Measurements from ENCODE around the gene GREM2.

GREM2 gene

DNA sequence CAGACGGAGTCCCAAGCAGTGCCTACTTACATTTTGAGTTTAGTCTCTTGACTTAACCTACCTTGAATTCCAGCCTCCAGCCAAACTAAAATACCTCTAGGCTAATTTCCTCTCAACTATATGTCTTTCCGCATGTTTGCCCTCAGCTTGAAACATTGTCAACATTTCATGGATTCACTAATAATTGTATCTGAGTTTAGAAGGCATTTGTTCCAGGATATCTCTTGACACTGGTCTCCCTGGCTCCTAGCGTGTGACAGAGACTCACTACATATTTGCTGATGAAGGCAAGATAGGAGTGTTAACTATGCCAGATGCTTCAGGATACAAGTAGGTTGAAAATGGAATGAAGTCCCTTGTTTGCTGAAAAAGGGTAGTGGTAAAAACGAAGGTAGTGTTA, 136.1 kb downstream of the GREM2 start:
- Histone ChIP-seq H4K20me1 (ENCODE audit: insufficient read depth, low read length, poor library complexity, severe bottlenecking) (no peaks in the 10 kb centered on the region), H3K4me2 (ENCODE audit: low read depth, low read length, poor library complexity, severe bottlenecking) (no peak overlapping the region), H3K9me3 (ENCODE audit: insufficient read depth, low read depth, low read length) (no peaks in the 10 kb centered on the region), H3K4me3 (ENCODE audit: low read length, poor library complexity, severe bottlenecking) (no peak overlapping the region), H3F3A (ENCODE audit: low read depth) (no peaks in the 10 kb centered on the region), H2AFZ (ENCODE audit: low read length) (no peak overlapping the region), H3K27me3 (ENCODE audit: insufficient read depth, low read length, poor library complexity, severe bottlenecking) (no peaks in the 10 kb centered on the region), H3K4me1 (ENCODE audit: insufficient read depth, low read length, poor library complexity, severe bottlenecking) (no peaks in the 10 kb centered on the region), H3K36me3 (ENCODE audit: insufficient read depth, low read length) (no peaks in the 10 kb centered on the region), H3K9ac (ENCODE audit: low read depth, low read length, poor library complexity, severe bottlenecking) (no peak overlapping the region), H3K9me2 (replicated peaks; ENCODE audit: low read depth, low read length) (no peaks in the 10 kb centered on the region), H3K79me2 (ENCODE audit: insufficient read depth, low read length) (no peaks in the 10 kb centered on the region)
- TF ChIP-seq, protein P1, sequence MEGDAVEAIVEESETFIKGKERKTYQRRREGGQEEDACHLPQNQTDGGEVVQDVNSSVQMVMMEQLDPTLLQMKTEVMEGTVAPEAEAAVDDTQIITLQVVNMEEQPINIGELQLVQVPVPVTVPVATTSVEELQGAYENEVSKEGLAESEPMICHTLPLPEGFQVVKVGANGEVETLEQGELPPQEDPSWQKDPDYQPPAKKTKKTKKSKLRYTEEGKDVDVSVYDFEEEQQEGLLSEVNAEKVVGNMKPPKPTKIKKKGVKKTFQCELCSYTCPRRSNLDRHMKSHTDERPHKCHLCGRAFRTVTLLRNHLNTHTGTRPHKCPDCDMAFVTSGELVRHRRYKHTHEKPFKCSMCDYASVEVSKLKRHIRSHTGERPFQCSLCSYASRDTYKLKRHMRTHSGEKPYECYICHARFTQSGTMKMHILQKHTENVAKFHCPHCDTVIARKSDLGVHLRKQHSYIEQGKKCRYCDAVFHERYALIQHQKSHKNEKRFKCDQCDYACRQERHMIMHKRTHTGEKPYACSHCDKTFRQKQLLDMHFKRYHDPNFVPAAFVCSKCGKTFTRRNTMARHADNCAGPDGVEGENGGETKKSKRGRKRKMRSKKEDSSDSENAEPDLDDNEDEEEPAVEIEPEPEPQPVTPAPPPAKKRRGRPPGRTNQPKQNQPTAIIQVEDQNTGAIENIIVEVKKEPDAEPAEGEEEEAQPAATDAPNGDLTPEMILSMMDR (conservative IDR thresholded peaks at IDR 0.05; ENCODE audit: low read length) = no peak
- no peak for TF ChIP-seq EZH2phosphoT487 (IDR thresholded peaks at IDR 0.05; ENCODE audit: borderline replicate concordance)

- Histone ChIP-seq H3K27me3 (ENCODE audit: insufficient read depth, low read length, poor library complexity, severe bottlenecking) (no peaks in the 10 kb centered on the region), H3K4me2 (ENCODE audit: low read depth, low read length, poor library complexity, severe bottlenecking) (no peak overlapping the region), H3K4me1 (ENCODE audit: insufficient read depth, low read length, poor library complexity, severe bottlenecking) (no peaks in the 10 kb centered on the region), H3K36me3 (ENCODE audit: insufficient read depth, low read length) (no peaks in the 10 kb centered on the region), H4K20me1 (ENCODE audit: insufficient read depth, low read length, poor library complexity, severe bottlenecking) (no peaks in the 10 kb centered on the region), H3K9me3 (ENCODE audit: insufficient read depth, low read depth, low read length) (no peaks in the 10 kb centered on the region), H3K4me3 (ENCODE audit: low read length, poor library complexity, severe bottlenecking) (no peak overlapping the region), H3K79me2 (ENCODE audit: insufficient read depth, low read length) (no peaks in the 10 kb centered on the region), H3K9ac (ENCODE audit: low read depth, low read length, poor library complexity, severe bottlenecking) (no peak overlapping the region), H3F3A (ENCODE audit: low read depth) (no peaks in the 10 kb centered on the region), H3K9me2 (replicated peaks; ENCODE audit: low read depth, low read length) (no peaks in the 10 kb centered on the region), H2AFZ (ENCODE audit: low read length) (no peak overlapping the region)
- TF ChIP-seq, protein P1 (conservative IDR thresholded peaks at IDR 0.05; ENCODE audit: low read length) = no peak
- TF ChIP-seq EZH2phosphoT487 (IDR thresholded peaks at IDR 0.05; ENCODE audit: borderline replicate concordance) = no peak
These were observed 137.8 kb downstream of the GREM2 start for GRCh38 chr1:240474133-240474614.

GRCh38 chr1:240468656-240469055, 143.3 kb downstream of the GREM2 start:
- Histone ChIP-seq H3K9me2 (replicated peaks; ENCODE audit: low read depth, low read length) (no peaks in the 10 kb centered on the region), H3K4me2 (ENCODE audit: low read depth, low read length, poor library complexity, severe bottlenecking) (no peak overlapping the region), H3F3A (ENCODE audit: low read depth) (no peaks in the 10 kb centered on the region), H3K4me1 (ENCODE audit: insufficient read depth, low read length, poor library complexity, severe bottlenecking) (no peaks in the 10 kb centered on the region), H4K20me1 (ENCODE audit: insufficient read depth, low read length, poor library complexity, severe bottlenecking) (no peaks in the 10 kb centered on the region), H3K27me3 (ENCODE audit: insufficient read depth, low read length, poor library complexity, severe bottlenecking) (no peaks in the 10 kb centered on the region), H2AFZ (ENCODE audit: low read length) (no peak overlapping the region), H3K9me3 (ENCODE audit: insufficient read depth, low read depth, low read length) (no peaks in the 10 kb centered on the region; the same call in 1 of the 2 replicates), H3K36me3 (ENCODE audit: insufficient read depth, low read length) (no peaks in the 10 kb centered on the region), H3K9ac (ENCODE audit: low read depth, low read length, poor library complexity, severe bottlenecking) (no peak overlapping the region), H3K4me3 (ENCODE audit: low read length, poor library complexity, severe bottlenecking) (no peak overlapping the region), H3K79me2 (ENCODE audit: insufficient read depth, low read length) (no peaks in the 10 kb centered on the region)
- TF ChIP-seq, protein P1 (conservative IDR thresholded peaks at IDR 0.05; ENCODE audit: low read length) = no peak
- TF ChIP-seq EZH2phosphoT487 (IDR thresholded peaks at IDR 0.05; ENCODE audit: borderline replicate concordance) = no peak

Measured in Loucy (cell line).